ENCODE results near the gene PAX8. TPM values are rescaled to one million over a fixed set of nuclear protein-coding genes. Genes with fewer than 3 reads are reported as not detected.

Gene PAX8
- total and polyA plus RNA-seq, 2 donors (not counting 1 experiment from before 2014, with no cell fraction given) = 0.26 to 0.50 TPM

DNA sequence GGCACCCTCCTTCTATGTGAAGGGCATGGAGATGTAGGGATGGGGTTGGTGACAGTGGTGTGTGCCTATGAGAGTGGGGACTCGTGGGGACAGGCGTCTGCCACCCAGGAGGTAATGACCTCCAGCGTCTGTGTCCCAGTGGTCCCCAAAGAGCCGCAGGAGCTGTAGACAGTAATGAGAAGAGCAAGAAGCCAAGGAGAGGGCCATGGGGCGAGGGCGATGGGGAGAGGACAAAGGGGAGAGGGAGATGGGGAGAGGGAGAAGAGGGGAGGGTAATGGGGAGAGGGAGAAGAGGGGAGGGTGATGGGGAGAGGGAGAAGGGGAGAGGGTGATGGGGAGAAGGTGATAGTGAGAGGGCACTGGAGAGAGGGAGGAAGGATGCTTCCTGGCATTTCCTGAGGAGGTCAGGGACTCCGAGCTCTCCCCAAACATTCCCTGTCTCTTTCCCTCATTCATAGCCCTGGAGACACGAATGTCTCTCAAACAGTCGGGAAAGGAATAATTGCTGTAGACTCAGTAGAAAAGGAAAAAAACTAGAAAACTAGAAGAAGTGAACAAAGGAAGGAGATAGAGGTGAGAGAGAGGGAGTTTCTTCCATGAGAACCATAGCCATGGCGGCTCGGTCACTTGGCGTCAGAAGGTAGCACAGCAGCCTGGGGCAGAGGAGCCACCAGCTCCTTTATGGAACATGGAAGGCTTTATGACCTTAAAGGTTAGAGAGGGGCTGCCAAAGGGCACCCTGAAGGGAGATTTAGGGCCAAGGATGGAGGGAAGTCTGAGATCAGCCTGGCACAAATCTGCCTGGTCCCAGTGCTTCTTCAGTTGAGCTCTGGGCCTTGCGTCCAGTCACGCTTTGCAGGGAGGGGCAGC is 65.4 kb downstream of the PAX8 start:
- Histone ChIP-seq H3K4me3 (replicated peaks in 1 of 4; ENCODE audit: control extremely low read depth in 1 of 4, insufficient read depth in 1 of 4, low read depth in 3 of 4, low read length in 4 of 4) (no peak overlapping the region), H3K4me2 (ENCODE audit: extremely low read depth, insufficient read depth, low read length) (no peak overlapping the region), H3K27ac (ENCODE audit: insufficient read depth, low read length) (no peak overlapping the region), H3K79me2 (ENCODE audit: control insufficient read depth, insufficient read depth, low read length) (no peaks in the 10 kb centered on the region), H2AFZ (ENCODE audit: low read length) (no peak overlapping the region), H4K20me1 (ENCODE audit: control insufficient read depth, extremely low read depth, insufficient read depth, low read length) (no peaks in the 10 kb centered on the region), H3K9me3 (ENCODE audit: control insufficient read depth, insufficient read depth, low read depth, low read length) (no peaks in the 10 kb centered on the region), H3K4me1 (ENCODE audit: control insufficient read depth, extremely low read depth, insufficient read depth, low read length) (peaks cover 25% of the 10 kb centered on the region), H3K36me3 (ENCODE audit: control insufficient read depth, insufficient read depth, low read length) (no peaks in the 10 kb centered on the region), H3K27me3 (ENCODE audit: control insufficient read depth, insufficient read depth, low read length) (no peaks in the 10 kb centered on the region), H3K9ac (ENCODE audit: insufficient read depth, low read length) (no peak overlapping the region)
- no peak for DNase-seq (ENCODE audit: low read depth in 2 of 2)
- TF ChIP-seq, protein P1, sequence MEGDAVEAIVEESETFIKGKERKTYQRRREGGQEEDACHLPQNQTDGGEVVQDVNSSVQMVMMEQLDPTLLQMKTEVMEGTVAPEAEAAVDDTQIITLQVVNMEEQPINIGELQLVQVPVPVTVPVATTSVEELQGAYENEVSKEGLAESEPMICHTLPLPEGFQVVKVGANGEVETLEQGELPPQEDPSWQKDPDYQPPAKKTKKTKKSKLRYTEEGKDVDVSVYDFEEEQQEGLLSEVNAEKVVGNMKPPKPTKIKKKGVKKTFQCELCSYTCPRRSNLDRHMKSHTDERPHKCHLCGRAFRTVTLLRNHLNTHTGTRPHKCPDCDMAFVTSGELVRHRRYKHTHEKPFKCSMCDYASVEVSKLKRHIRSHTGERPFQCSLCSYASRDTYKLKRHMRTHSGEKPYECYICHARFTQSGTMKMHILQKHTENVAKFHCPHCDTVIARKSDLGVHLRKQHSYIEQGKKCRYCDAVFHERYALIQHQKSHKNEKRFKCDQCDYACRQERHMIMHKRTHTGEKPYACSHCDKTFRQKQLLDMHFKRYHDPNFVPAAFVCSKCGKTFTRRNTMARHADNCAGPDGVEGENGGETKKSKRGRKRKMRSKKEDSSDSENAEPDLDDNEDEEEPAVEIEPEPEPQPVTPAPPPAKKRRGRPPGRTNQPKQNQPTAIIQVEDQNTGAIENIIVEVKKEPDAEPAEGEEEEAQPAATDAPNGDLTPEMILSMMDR (conservative IDR thresholded peaks at IDR 0.05 in 1 of 2, IDR thresholded peaks at IDR 0.05 in 1 of 2; ENCODE audit: low read depth in 1 of 2, low read length in 2 of 2) = no peak

GRCh38 chr2:113212245-113213060 is 66.3 kb downstream of the PAX8 start:
- Histone ChIP-seq H3K27me3 (ENCODE audit: control insufficient read depth, insufficient read depth, low read length) (no peaks in the 10 kb centered on the region), H3K27ac (ENCODE audit: insufficient read depth, low read length) (no peak overlapping the region), H4K20me1 (ENCODE audit: control insufficient read depth, extremely low read depth, insufficient read depth, low read length) (no peaks in the 10 kb centered on the region), H3K9ac (ENCODE audit: insufficient read depth, low read length) (no peak overlapping the region), H3K36me3 (ENCODE audit: control insufficient read depth, insufficient read depth, low read length) (no peaks in the 10 kb centered on the region), H3K4me2 (ENCODE audit: extremely low read depth, insufficient read depth, low read length) (peak overlapping the region; percentile 37), H2AFZ (ENCODE audit: low read length) (no peak overlapping the region), H3K79me2 (ENCODE audit: control insufficient read depth, insufficient read depth, low read length) (no peaks in the 10 kb centered on the region), H3K4me3 (replicated peaks in 1 of 4; ENCODE audit: control extremely low read depth in 1 of 4, insufficient read depth in 1 of 4, low read depth in 3 of 4, low read length in 4 of 4) (no peak overlapping the region), H3K9me3 (ENCODE audit: control insufficient read depth, insufficient read depth, low read depth, low read length) (no peaks in the 10 kb centered on the region), H3K4me1 (ENCODE audit: control insufficient read depth, extremely low read depth, insufficient read depth, low read length) (peaks cover 21% of the 10 kb centered on the region)
- TF ChIP-seq, protein P1 (conservative IDR thresholded peaks at IDR 0.05 in 1 of 2, IDR thresholded peaks at IDR 0.05 in 1 of 2; ENCODE audit: low read depth in 1 of 2, low read length in 2 of 2) = no peak
- TF ChIP-seq EZH2 (IDR thresholded peaks at IDR 0.05; ENCODE audit: low read length, missing control alignments) = no peak
- peak in 1 of 2 donors; percentile 52 for DNase-seq (ENCODE audit: low read depth in 2 of 2)
